ENCODE measurements around the gene RDH13.

The RDH13 gene

GRCh38 chr19:55018633-55019032, 44.3 kb downstream of the RDH13 start:
- no peak for TF ChIP-seq CTCF (IDR thresholded peaks at IDR 0.05; ENCODE audit: insufficient read depth, low read length, poor library complexity, severe bottlenecking)
- Histone ChIP-seq H3K36me3 (ENCODE audit: control insufficient read depth, insufficient read depth, low read length) (no peaks in the 10 kb centered on the region), H3K4me3 (replicated peaks; ENCODE audit: low read depth, low read length) (no peak overlapping the region), H3K27me3 (replicated peaks; ENCODE audit: control insufficient read depth, insufficient read depth, low read length) (no peaks in the 10 kb centered on the region)
- DNase-seq (ENCODE audit: extremely low read depth, insufficient read length) = no peak

- TF ChIP-seq CTCF (IDR thresholded peaks at IDR 0.05; ENCODE audit: insufficient read depth, low read length, poor library complexity, severe bottlenecking) = no peak
- Histone ChIP-seq H3K4me3 (replicated peaks; ENCODE audit: low read depth, low read length) (no peak overlapping the region), H3K36me3 (ENCODE audit: control insufficient read depth, insufficient read depth, low read length) (no peaks in the 10 kb centered on the region), H3K27me3 (replicated peaks; ENCODE audit: control insufficient read depth, insufficient read depth, low read length) (no peaks in the 10 kb centered on the region)
- DNase-seq (ENCODE audit: extremely low read depth, insufficient read length) = no peak
These were observed 44.7 kb downstream of the RDH13 start for GRCh38 chr19:55018216-55018615.

- DNase-seq (ENCODE audit: extremely low read depth, insufficient read length) = no peak
- TF ChIP-seq CTCF (IDR thresholded peaks at IDR 0.05; ENCODE audit: insufficient read depth, low read length, poor library complexity, severe bottlenecking) = no peak
These were observed 46.9 kb downstream of the RDH13 start for GRCh38 chr19:55016017-55016416.

GRCh38 chr19:55015126-55015525, 47.8 kb downstream of the RDH13 start:
- Histone ChIP-seq H3K4me3 (replicated peaks; ENCODE audit: low read depth, low read length) (peak overlapping the region; percentile 74), H3K36me3 (ENCODE audit: control insufficient read depth, insufficient read depth, low read length) (no peaks in the 10 kb centered on the region)
- no peak for DNase-seq (ENCODE audit: extremely low read depth, insufficient read length)

More at GRCh38 chr19:55016017-55016416, 46.9 kb downstream of the RDH13 start:
- Histone ChIP-seq H3K36me3 (ENCODE audit: control insufficient read depth, insufficient read depth, low read length) (no peaks in the 10 kb centered on the region), H3K4me3 (replicated peaks; ENCODE audit: low read depth, low read length) (no peak overlapping the region), H3K27me3 (replicated peaks; ENCODE audit: control insufficient read depth, insufficient read depth, low read length) (no peaks in the 10 kb centered on the region)

GRCh38 chr19:55014714-55015113, 48.2 kb downstream of the RDH13 start:
- no peak for TF ChIP-seq CTCF (IDR thresholded peaks at IDR 0.05; ENCODE audit: insufficient read depth, low read length, poor library complexity, severe bottlenecking)
- no peaks in the 10 kb centered on the region for H3K27me3 ChIP-seq (replicated peaks; ENCODE audit: control insufficient read depth, insufficient read depth, low read length)
- peak overlapping the region; percentile 74 for H3K4me3 ChIP-seq (replicated peaks; ENCODE audit: low read depth, low read length)
- DNase-seq (ENCODE audit: extremely low read depth, insufficient read length) = no peak
- H3K36me3 ChIP-seq (ENCODE audit: control insufficient read depth, insufficient read depth, low read length) = no peaks in the 10 kb centered on the region

More at GRCh38 chr19:55015126-55015525, 47.8 kb downstream of the RDH13 start:
- no peak for TF ChIP-seq CTCF (IDR thresholded peaks at IDR 0.05; ENCODE audit: insufficient read depth, low read length, poor library complexity, severe bottlenecking)
- no peaks in the 10 kb centered on the region for H3K27me3 ChIP-seq (replicated peaks; ENCODE audit: control insufficient read depth, insufficient read depth, low read length)

GRCh38 chr19:55013596-55013995, 49.4 kb downstream of the RDH13 start:
- no peak for TF ChIP-seq CTCF (IDR thresholded peaks at IDR 0.05; ENCODE audit: insufficient read depth, low read length, poor library complexity, severe bottlenecking)
- DNase-seq (ENCODE audit: extremely low read depth, insufficient read length) = no peak
- H3K4me3 ChIP-seq (replicated peaks; ENCODE audit: low read depth, low read length) = no peak overlapping the region
- no peaks in the 10 kb centered on the region for H3K36me3 ChIP-seq (ENCODE audit: control insufficient read depth, insufficient read depth, low read length)
- H3K27me3 ChIP-seq (replicated peaks; ENCODE audit: control insufficient read depth, insufficient read depth, low read length) = no peaks in the 10 kb centered on the region
